ENCODE data around the gene RNF6. TPM values are rescaled to one million over a fixed set of nuclear protein-coding genes. Genes with fewer than 3 reads are reported as not detected.

The RNF6 gene
- total RNA-seq, 2 experiments from 2014 or later, result 25.6 to 30.0 TPM

GRCh38 chr13:26185720-26186117 lies 36.4 kb downstream of the RNF6 start:
- Histone ChIP-seq H2AFZ (ENCODE audit: low read length) (peak overlapping the region; percentile 86), H3K9me2 (ENCODE audit: insufficient read depth, low read length) (no peaks in the 10 kb centered on the region), H3K4me1 (ENCODE audit: insufficient read depth, low read length, poor library complexity, severe bottlenecking) (peaks cover 22% of the 10 kb centered on the region), H3K27ac (ENCODE audit: low read depth, low read length, poor library complexity, severe bottlenecking) (peak overlapping the region; percentile 71), H3K9me3 (ENCODE audit: low read length) (no peaks in the 10 kb centered on the region; the same call in 1 of the 2 replicates), H4K20me1 (ENCODE audit: insufficient read depth, low read length) (no peaks in the 10 kb centered on the region), H3K4me2 (ENCODE audit: low read length) (peak overlapping the region; percentile 56), H3K36me3 (ENCODE audit: insufficient read depth, low read length) (no peaks in the 10 kb centered on the region), H3K4me3 (ENCODE audit: low read depth, low read length, poor library complexity, severe bottlenecking) (peak overlapping the region; percentile 61), H3K79me2 (ENCODE audit: insufficient read depth, low read depth, low read length) (no peaks in the 10 kb centered on the region)
- no peak for TF ChIP-seq CTCF (conservative IDR thresholded peaks at IDR 0.05; ENCODE audit: low read length)
- no peak for TF ChIP-seq EZH2phosphoT487 (IDR thresholded peaks at IDR 0.05; ENCODE audit: borderline replicate concordance, low read depth, low read length)
- CTCF ChIA-PET (ENCODE audit: unreplicated experiment), result interaction anchor here (0.9 to 2.3 kb wide), 3 partner anchors 310 to 599 kb away, joined by 3 to 20 read pairs (median 4); no protein-coding TSS in a partner anchor
- no peak for DNase-seq (ENCODE audit: low spot score)
- intact Hi-C loops (cut with micrococcal nuclease; ENCODE audit: unreplicated experiment), result loop anchor here (2.0 to 10.0 kb wide), 4 partner anchors 69 to 599 kb away; partner anchors contain the start of gene CDK8
- BruUV-seq (replicated peaks), result no TSS peak
- POLR2A ChIA-PET, result interaction anchor here (0.8 to 1.4 kb wide), 2 partner anchors 36 to 37 kb away, joined by 3 to 5 read pairs; partner anchors contain the start of gene RNF6

- intact Hi-C loops (cut with micrococcal nuclease; ENCODE audit: unreplicated experiment), result loop anchor here (1.0 to 10.0 kb wide), 5 partner anchors 220 to 600 kb away; no protein-coding TSS in a partner anchor
- TF ChIP-seq CTCF (conservative IDR thresholded peaks at IDR 0.05; ENCODE audit: low read length) (peak; percentile 95), EZH2phosphoT487 (IDR thresholded peaks at IDR 0.05; ENCODE audit: borderline replicate concordance, low read depth, low read length) (no peak)
- H2AFZ ChIP-seq (ENCODE audit: low read length), result no peak overlapping the region
- ChIA-PET POLR2A (interaction anchor here (0.7 to 1.4 kb wide), 2 partner anchors 32 to 38 kb away, joined by 3 to 5 read pairs; partner anchors contain the start of gene RNF6), CTCF (ENCODE audit: unreplicated experiment) (interaction anchor here (0.5 to 2.3 kb wide), 4 partner anchors 311 to 600 kb away, joined by 3 to 20 read pairs (median 4); no protein-coding TSS in a partner anchor)
- DNase-seq (ENCODE audit: low spot score), result peak; percentile 76
- BruUV-seq (replicated peaks), result no TSS peak
- no peaks in the 10 kb centered on the region for H3K79me2 ChIP-seq (ENCODE audit: insufficient read depth, low read depth, low read length)
- H3K4me2 ChIP-seq (ENCODE audit: low read length), result no peak overlapping the region
- H3K4me3 ChIP-seq (ENCODE audit: low read depth, low read length, poor library complexity, severe bottlenecking), result no peak overlapping the region
- H3K36me3 ChIP-seq (ENCODE audit: insufficient read depth, low read length), result no peaks in the 10 kb centered on the region
- H3K9me3 ChIP-seq (ENCODE audit: low read length), result no peaks in the 10 kb centered on the region; the same call in 1 of the 2 replicates
- H3K27ac ChIP-seq (ENCODE audit: low read depth, low read length, poor library complexity, severe bottlenecking), result no peak overlapping the region
- no peaks in the 10 kb centered on the region for H4K20me1 ChIP-seq (ENCODE audit: insufficient read depth, low read length)
- H3K4me1 ChIP-seq (ENCODE audit: insufficient read depth, low read length, poor library complexity, severe bottlenecking), result peaks cover 22% of the 10 kb centered on the region
- H3K9me2 ChIP-seq (ENCODE audit: insufficient read depth, low read length), result no peaks in the 10 kb centered on the region
Measured at GRCh38 chr13:26184791-26185250, 37.3 kb downstream of the RNF6 start.

- H3K9me3 ChIP-seq (ENCODE audit: low read length), result no peaks in the 10 kb centered on the region; the same call in 1 of the 2 replicates
- DNase-seq (ENCODE audit: low spot score), result peak; percentile 16
- CTCF ChIA-PET (ENCODE audit: unreplicated experiment), result no interaction called here
- no peaks in the 10 kb centered on the region for H3K9me2 ChIP-seq (ENCODE audit: insufficient read depth, low read length)
- no peak overlapping the region for H3K4me3 ChIP-seq (ENCODE audit: low read depth, low read length, poor library complexity, severe bottlenecking)
- peak overlapping the region; percentile 4; the same call in 1 of the 2 replicates for H3K4me2 ChIP-seq (ENCODE audit: low read length)
- intact Hi-C loops (cut with micrococcal nuclease; ENCODE audit: unreplicated experiment), result loop anchor here (5.0 to 10.0 kb wide), 3 partner anchors 221 to 601 kb away; no protein-coding TSS in a partner anchor
- H3K36me3 ChIP-seq (ENCODE audit: insufficient read depth, low read length), result no peaks in the 10 kb centered on the region
- no peak overlapping the region; the same call in 1 of the 2 replicates for H2AFZ ChIP-seq (ENCODE audit: low read length)
- H4K20me1 ChIP-seq (ENCODE audit: insufficient read depth, low read length), result no peaks in the 10 kb centered on the region
- no peak overlapping the region for H3K27ac ChIP-seq (ENCODE audit: low read depth, low read length, poor library complexity, severe bottlenecking)
- no peaks in the 10 kb centered on the region for H3K79me2 ChIP-seq (ENCODE audit: insufficient read depth, low read depth, low read length)
- no TSS peak for BruUV-seq (replicated peaks)
- POLR2A ChIA-PET, result no interaction called here
- H3K4me1 ChIP-seq (ENCODE audit: insufficient read depth, low read length, poor library complexity, severe bottlenecking), result peaks cover 22% of the 10 kb centered on the region
- TF ChIP-seq EZH2phosphoT487 (IDR thresholded peaks at IDR 0.05; ENCODE audit: borderline replicate concordance, low read depth, low read length) (no peak), CTCF (conservative IDR thresholded peaks at IDR 0.05; ENCODE audit: low read length) (no peak)
Measured at GRCh38 chr13:26183416-26183815, 38.7 kb downstream of the RNF6 start.

Data from OCI-LY7 (cell line).